Mesenchymal stem cell (in vitro differentiated cells and primary cell): ENCODE data around the gene CDHR3.

ENCODE experiments used
- DNase-seq: peaks from one replicate; pipeline ENCODE4 v3.0.0-alpha.2; 2013
- H2AFZ ChIP-seq: one replicate; pipeline ENCODE4 v1.6.1; 2013; ENCODE audit warnings: low read depth, mild to moderate bottlenecking, control low read depth, inconsistent platforms, low read length, moderate library complexity
- H2AK5ac ChIP-seq: 2 replicates; pipeline ENCODE4 v1.6.1; 2013; ENCODE audit warnings: low read length, moderate library complexity, mild to moderate bottlenecking, inconsistent platforms; ENCODE audit not compliant: severe bottlenecking
- H2BK120ac ChIP-seq: one replicate; pipeline ENCODE4 v1.6.1; 2013; ENCODE audit warnings: low read depth, mild to moderate bottlenecking, inconsistent platforms, low read length, moderate library complexity
- H2BK12ac ChIP-seq, 2 experiments: one replicate each; pipeline ENCODE4 v1.6.1; 2013; ENCODE audit warnings: inconsistent platforms in 2 of 2, low read length in 2 of 2, mild to moderate bottlenecking in 2 of 2, moderate library complexity in 2 of 2, control low read depth in 1 of 2
- H2BK15ac ChIP-seq: one replicate; pipeline ENCODE4 v1.6.1; 2013; ENCODE audit warnings: mild to moderate bottlenecking, low read depth, inconsistent platforms; ENCODE audit not compliant: poor library complexity, severe bottlenecking
- H2BK5ac ChIP-seq: 2 replicates; pipeline ENCODE4 v1.6.1; 2013; ENCODE audit warnings: low read depth, mild to moderate bottlenecking, low read length, control low read depth, inconsistent platforms; ENCODE audit not compliant: poor library complexity, severe bottlenecking
- H3K14ac ChIP-seq, 2 experiments: one replicate each; pipeline ENCODE4 v1.6.1; 2013; ENCODE audit warnings: inconsistent platforms in 2 of 2, low read length in 2 of 2, control low read depth in 1 of 2, mild to moderate bottlenecking in 1 of 2, moderate library complexity in 1 of 2
- H3K18ac ChIP-seq, 2 experiments: one replicate each; pipeline ENCODE4 v1.6.1; 2013; ENCODE audit warnings: inconsistent platforms in 2 of 2, low read length in 2 of 2, control low read depth in 1 of 2, low read depth in 1 of 2, mild to moderate bottlenecking in 1 of 2
- H3K23ac ChIP-seq, 2 experiments: one replicate each; pipeline ENCODE4 v1.6.1; 2013; ENCODE audit warnings: inconsistent platforms in 2 of 2, low read length in 2 of 2, mild to moderate bottlenecking in 2 of 2, moderate library complexity in 2 of 2, control low read depth in 1 of 2
- H3K27ac ChIP-seq: 2 replicates; pipeline ENCODE4 v1.5.1; 2013; ENCODE audit warnings: mild to moderate bottlenecking, moderate library complexity, low read length, control low read depth, inconsistent platforms; ENCODE audit not compliant: poor library complexity, severe bottlenecking
- H3K27me3 ChIP-seq, 2 experiments: 2 replicates each; pipeline versions ENCODE4 v1.6.1 to v1.7.0; 2013; ENCODE audit warnings: low read length in 2 of 2, mild to moderate bottlenecking in 2 of 2, moderate library complexity in 2 of 2, control low read depth in 1 of 2, inconsistent platforms in 1 of 2; ENCODE audit not compliant: control insufficient read depth in 1 of 2, insufficient read depth in 1 of 2
- H3K36me3 ChIP-seq, 2 experiments: 2 replicates each; pipeline versions ENCODE4 v1.6.1 to v1.7.0; 2013; ENCODE audit warnings: low read length in 2 of 2, control low read depth in 1 of 2, inconsistent platforms in 1 of 2, low read depth in 1 of 2, mild to moderate bottlenecking in 1 of 2; ENCODE audit not compliant: insufficient read depth in 2 of 2, control insufficient read depth in 1 of 2
- H3K4ac ChIP-seq, 2 experiments: one replicate each; pipeline ENCODE4 v1.6.1; 2013; ENCODE audit warnings: inconsistent platforms in 2 of 2, low read length in 2 of 2, mild to moderate bottlenecking in 2 of 2, moderate library complexity in 2 of 2, control low read depth in 1 of 2, low read depth in 1 of 2
- H3K4me1 ChIP-seq: 2 replicates; pipeline ENCODE4 v1.6.1; 2013; ENCODE audit warnings: low read depth, low read length, control low read depth; ENCODE audit not compliant: control insufficient read depth, insufficient read depth
- H3K4me2 ChIP-seq: 2 replicates; pipeline ENCODE4 v1.6.1; 2013; ENCODE audit warnings: low read length, mild to moderate bottlenecking, inconsistent platforms; ENCODE audit not compliant: poor library complexity, severe bottlenecking
- H3K4me3 ChIP-seq, 2 experiments: 2 replicates each; pipeline versions ENCODE4 v1.5.1 to v1.7.0; 2013; ENCODE audit warnings: low read length in 2 of 2, mild to moderate bottlenecking in 2 of 2, control low read depth in 1 of 2, low read depth in 1 of 2; ENCODE audit not compliant: insufficient read depth in 1 of 2
- H3K79me1 ChIP-seq: replicated peaks from 2 replicates; pipeline ENCODE4 v1.6.1; 2013; ENCODE audit warnings: mild to moderate bottlenecking, control low read depth, low read length, inconsistent platforms; ENCODE audit not compliant: poor library complexity, severe bottlenecking
- H3K9ac ChIP-seq: 2 replicates; pipeline ENCODE4 v1.7.0; 2013; ENCODE audit warnings: mild to moderate bottlenecking, low read length, moderate library complexity
- H3K9me3 ChIP-seq: 2 replicates; pipeline ENCODE4 v1.7.0; 2013; ENCODE audit warnings: mild to moderate bottlenecking, low read length; ENCODE audit not compliant: control insufficient read depth
- H4K8ac ChIP-seq: one replicate; pipeline ENCODE4 v1.6.1; 2013; ENCODE audit warnings: inconsistent platforms, mild to moderate bottlenecking, low read length, moderate library complexity
- H4K91ac ChIP-seq: one replicate; pipeline ENCODE4 v1.6.1; 2013; ENCODE audit warnings: mild to moderate bottlenecking, low read length, inconsistent platforms
- WGBS: methylation state at CpG from one replicate; pipeline ENCODE4 v1.1.7; 2013; ENCODE audit warnings: mixed read lengths; 5-methylcytosine and 5-hydroxymethylcytosine counted together

CDHR3 gene

DNA sequence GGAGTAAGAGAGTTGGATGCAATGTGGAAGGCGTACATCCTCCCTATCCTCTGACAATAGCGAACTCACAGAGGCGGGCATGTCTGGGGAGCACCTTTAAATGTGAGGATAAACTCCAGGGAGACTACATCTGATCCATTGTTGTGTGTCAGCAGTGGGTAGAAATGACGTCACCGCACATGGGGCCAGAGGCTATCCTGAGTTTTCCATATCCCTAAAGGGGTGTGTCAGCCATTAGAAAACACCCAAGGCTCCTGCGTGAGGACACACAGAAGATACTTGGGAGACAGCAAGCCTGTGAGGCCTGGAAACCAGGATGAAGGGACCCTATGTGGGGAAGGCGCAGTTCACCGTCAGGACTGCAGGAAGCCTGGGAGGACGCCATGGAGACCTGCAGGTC is 17.2 kb upstream of the CDHR3 start:
- H3K4me3 ChIP-seq, result no peak overlapping the region
- no peak overlapping the region for H2BK5ac ChIP-seq
- no peak overlapping the region for H2AK5ac ChIP-seq
- WGBS, result 93% methylated on average over 9 of the region's 9 CpGs
- H3K27ac ChIP-seq, result no peak overlapping the region
- DNase-seq, result no peak
- H4K8ac ChIP-seq, result no peak overlapping the region
- H3K9me3 ChIP-seq, result no peaks in the 10 kb centered on the region
- peaks cover 0 to 7% of the 10 kb centered on the region in 2 experiments for H3K27me3 ChIP-seq
- no peak overlapping the region for H3K9ac ChIP-seq
- no peaks in the 10 kb centered on the region for H3K4me1 ChIP-seq
- H3K23ac ChIP-seq, result no peak overlapping the region
- H3K36me3 ChIP-seq, result no peaks in the 10 kb centered on the region
- no peak overlapping the region for H3K4ac ChIP-seq
- H2AFZ ChIP-seq, result no peak overlapping the region
- no peak overlapping the region for H3K18ac ChIP-seq
- no peak overlapping the region for H3K4me2 ChIP-seq
- no peak overlapping the region for H2BK120ac ChIP-seq
- H2BK12ac ChIP-seq, result no peak overlapping the region
- no peak overlapping the region for H3K14ac ChIP-seq
- no peak overlapping the region for H4K91ac ChIP-seq
- no peak overlapping the region for H2BK15ac ChIP-seq
- no peaks in the 10 kb centered on the region for H3K79me1 ChIP-seq

DNA sequence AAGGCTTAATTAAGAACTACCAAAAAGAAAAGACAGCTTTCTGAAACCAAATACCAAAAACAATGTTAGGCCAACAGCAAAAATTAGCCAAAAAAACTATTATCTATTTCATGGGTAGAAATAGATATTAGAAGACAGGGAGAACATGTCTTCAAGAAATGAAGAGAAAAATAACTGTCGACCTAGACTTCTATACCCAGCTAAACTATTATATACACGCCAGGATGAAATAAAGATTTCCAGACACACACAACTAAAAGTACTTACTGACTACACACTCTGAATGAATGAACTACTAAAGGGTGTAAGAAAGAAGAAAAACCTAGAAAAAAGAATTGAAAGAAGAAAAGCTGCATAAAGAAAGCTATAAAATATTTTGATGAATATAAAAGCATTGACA is 11.5 kb upstream of the CDHR3 start:
- H3K18ac ChIP-seq, result no peak overlapping the region
- no peak overlapping the region for H2BK120ac ChIP-seq
- no peak overlapping the region for H2BK15ac ChIP-seq
- H2BK5ac ChIP-seq, result no peak overlapping the region
- no peak overlapping the region for H3K4me2 ChIP-seq
- no peaks in the 10 kb centered on the region for H3K79me1 ChIP-seq
- no peak overlapping the region for H3K14ac ChIP-seq
- no peak overlapping the region for H3K4ac ChIP-seq
- WGBS, result no CpG with 5 or more reads among the region's 2 CpGs
- no peaks in the 10 kb centered on the region for H3K4me1 ChIP-seq
- no peak overlapping the region for H3K27ac ChIP-seq
- no peaks in the 10 kb centered on the region for H3K27me3 ChIP-seq
- peaks cover 24% of the 10 kb centered on the region for H3K9me3 ChIP-seq
- H4K8ac ChIP-seq, result no peak overlapping the region
- no peak overlapping the region for H3K23ac ChIP-seq
- DNase-seq, result no peak
- no peak overlapping the region for H2AK5ac ChIP-seq
- no peak overlapping the region for H2BK12ac ChIP-seq
- H3K4me3 ChIP-seq, result no peak overlapping the region
- H2AFZ ChIP-seq, result no peak overlapping the region
- no peak overlapping the region for H4K91ac ChIP-seq
- H3K36me3 ChIP-seq, result peaks cover 0 to 6% of the 10 kb centered on the region in 2 experiments
- no peak overlapping the region for H3K9ac ChIP-seq

DNA sequence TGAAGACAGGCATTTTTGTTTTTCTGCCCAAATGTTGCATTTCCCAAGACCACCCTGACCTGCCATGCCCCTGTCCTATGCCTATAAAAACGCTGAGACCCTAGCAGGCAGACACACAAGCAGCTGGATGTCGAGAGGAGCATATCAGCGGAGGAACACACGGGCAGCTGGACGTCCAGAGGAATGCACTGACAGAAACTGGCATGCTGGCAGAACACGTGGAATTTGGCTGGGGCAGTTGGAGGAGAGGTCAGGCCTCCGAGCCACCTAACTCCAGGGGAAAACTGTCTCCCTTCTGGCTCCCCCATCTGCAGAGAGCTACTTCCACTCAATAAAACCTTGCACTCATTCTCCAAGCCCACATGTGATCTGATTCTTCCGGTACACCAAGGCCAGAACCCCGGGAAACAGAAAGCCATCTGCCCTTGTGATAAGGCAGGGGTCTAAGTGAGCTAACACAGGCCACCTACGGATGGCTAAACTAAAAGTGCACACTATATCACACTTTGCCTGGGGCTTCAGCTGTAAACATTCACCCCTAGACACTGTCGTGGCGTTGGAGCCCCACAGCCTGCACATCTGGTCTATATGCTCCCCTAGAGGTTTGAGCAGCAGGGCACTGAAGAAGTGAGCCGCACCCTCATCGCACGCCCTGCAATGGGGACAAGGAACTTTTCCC is 10.0 kb upstream of the CDHR3 start:
- no peak overlapping the region for H3K4me3 ChIP-seq
- H3K9me3 ChIP-seq, result peaks cover 24% of the 10 kb centered on the region
- no peak overlapping the region for H2AK5ac ChIP-seq
- no peak overlapping the region for H2BK5ac ChIP-seq
- H3K4ac ChIP-seq, result no peak overlapping the region
- no peak overlapping the region for H2BK15ac ChIP-seq
- H2BK12ac ChIP-seq, result no peak overlapping the region
- WGBS, result 80% methylated on average over 13 of the region's 15 CpGs
- H3K4me1 ChIP-seq, result no peaks in the 10 kb centered on the region
- no peak overlapping the region for H3K4me2 ChIP-seq
- no peak overlapping the region for H3K9ac ChIP-seq
- H3K23ac ChIP-seq, result no peak overlapping the region
- no peak overlapping the region for H3K14ac ChIP-seq
- no peak overlapping the region for H4K8ac ChIP-seq
- H2BK120ac ChIP-seq, result no peak overlapping the region
- H3K36me3 ChIP-seq, result peaks cover 0 to 6% of the 10 kb centered on the region in 2 experiments
- DNase-seq, result no peak
- no peak overlapping the region for H4K91ac ChIP-seq
- no peak overlapping the region for H3K27ac ChIP-seq
- H3K79me1 ChIP-seq, result no peaks in the 10 kb centered on the region
- no peak overlapping the region for H3K18ac ChIP-seq
- H3K27me3 ChIP-seq, result no peaks in the 10 kb centered on the region
- H2AFZ ChIP-seq, result no peak overlapping the region

DNA sequence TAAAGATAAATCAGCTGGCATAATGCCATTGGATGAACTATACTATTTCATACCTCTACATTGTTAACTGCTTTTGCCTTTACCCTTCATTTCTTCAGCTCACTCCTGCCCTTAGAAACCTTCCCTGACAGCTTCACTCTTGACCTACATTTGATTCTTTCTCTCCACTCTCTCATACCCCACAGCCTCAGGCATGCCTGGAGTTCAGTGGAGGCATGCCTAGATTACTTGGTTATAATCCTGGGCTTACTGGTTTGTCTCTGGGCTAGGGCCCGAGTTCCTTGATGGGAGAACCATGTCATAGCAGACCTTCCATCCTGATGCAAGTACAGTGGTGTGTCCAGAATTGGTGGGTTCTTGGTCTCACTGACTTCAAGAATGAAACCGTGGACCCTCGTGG is 8.4 kb upstream of the CDHR3 start:
- H4K91ac ChIP-seq, result no peak overlapping the region
- no peak overlapping the region for H2BK15ac ChIP-seq
- no peak overlapping the region for H2BK5ac ChIP-seq
- no peak overlapping the region for H2AFZ ChIP-seq
- H3K4me2 ChIP-seq, result no peak overlapping the region
- H2BK120ac ChIP-seq, result no peak overlapping the region
- no peak overlapping the region for H3K18ac ChIP-seq
- H3K79me1 ChIP-seq, result no peaks in the 10 kb centered on the region
- no peak overlapping the region for H2AK5ac ChIP-seq
- H3K4me3 ChIP-seq, result no peak overlapping the region
- H3K14ac ChIP-seq, result no peak overlapping the region
- H3K27me3 ChIP-seq, result no peaks in the 10 kb centered on the region
- no peak overlapping the region for H3K4ac ChIP-seq
- no peak overlapping the region for H3K27ac ChIP-seq
- H3K9ac ChIP-seq, result no peak overlapping the region
- H3K9me3 ChIP-seq, result peaks cover 24% of the 10 kb centered on the region
- H4K8ac ChIP-seq, result no peak overlapping the region
- no peak for DNase-seq
- 83% methylated on average over 3 of the region's 3 CpGs for WGBS
- no peak overlapping the region for H3K23ac ChIP-seq
- H3K36me3 ChIP-seq, result peaks cover 0 to 6% of the 10 kb centered on the region in 2 experiments
- no peaks in the 10 kb centered on the region for H3K4me1 ChIP-seq
- no peak overlapping the region for H2BK12ac ChIP-seq
